ENCODE measurements around the gene GLP1R. TPM values are rescaled to one million over a fixed set of nuclear protein-coding genes. Genes with fewer than 3 reads are reported as not detected.
A peak's percentile ranks its signal among the peaks of the same experiment; 100 is the strongest.

The GLP1R gene
- total and polyA plus RNA-seq, 2 of the 13 experiments (the other 11 are each of a cell fraction or from before 2014, with no cell fraction given) = not detected

- peak; percentile 36 for TF ChIP-seq U2AF1 (optimal IDR thresholded peaks at IDR 0.05; ENCODE audit: low read depth, low read length)
- peak; percentile 98 for TF ChIP-seq POGK (CRISPR knock-in tag; conservative IDR thresholded peaks at IDR 0.05)
- peak; percentile 69 for TF ChIP-seq HDAC1 (CRISPR knock-in tag; IDR thresholded peaks at IDR 0.05)
- peak; percentile 94 for TF ChIP-seq ZNF775 (CRISPR knock-in tag; IDR thresholded peaks at IDR 0.05; ENCODE audit: borderline replicate concordance)
- peak; percentile 97 for TF ChIP-seq ZNF550 (CRISPR knock-in tag; IDR thresholded peaks at IDR 0.05; ENCODE audit: borderline replicate concordance)
- TF ChIP-seq TBX2 (CRISPR knock-in tag; IDR thresholded peaks at IDR 0.05; ENCODE audit: borderline replicate concordance) = peak; percentile 85
- no peak for TF ChIP-seq SMARCE1 (IDR thresholded peaks at IDR 0.05; ENCODE audit: borderline replicate concordance)
- TF ChIP-seq ZNF558 (CRISPR knock-in tag; IDR thresholded peaks at IDR 0.05; ENCODE audit: borderline replicate concordance) = peak; percentile 40; the same call in 1 of the 2 replicates
- TF ChIP-seq GLI4 (CRISPR knock-in tag; IDR thresholded peaks at IDR 0.05; ENCODE audit: borderline replicate concordance) = peak; percentile 95; the same call in 1 of the 2 replicates
- TF ChIP-seq YEATS2 (CRISPR knock-in tag; IDR thresholded peaks at IDR 0.05; ENCODE audit: borderline replicate concordance) = peak; percentile 84; the same call in 1 of the 2 replicates
- peak; percentile 92; the same call in 1 of the 2 replicates for TF ChIP-seq ZNF567 (CRISPR knock-in tag; IDR thresholded peaks at IDR 0.05; ENCODE audit: borderline replicate concordance)
- no peak for TF ChIP-seq PAF1 (CRISPR knock-in tag; IDR thresholded peaks at IDR 0.05)
- peak; percentile 89 for TF ChIP-seq KLF6 (CRISPR knock-in tag; IDR thresholded peaks at IDR 0.05)
- no peak for TF ChIP-seq SSRP1 (CRISPR knock-in tag; IDR thresholded peaks at IDR 0.05)
- no peak for TF ChIP-seq HDAC6 (IDR thresholded peaks at IDR 0.05; ENCODE audit: low read depth, low read length)
- no peak for TF ChIP-seq ZBTB21 (CRISPR knock-in tag; IDR thresholded peaks at IDR 0.05)
- 0 out of 4 replicates have a peak, but pooled peaks of 1 of the 2 experiments have one; percentile 38 for TF ChIP-seq EP300 (IDR thresholded peaks at IDR 0.05; ENCODE audit: low read depth in 2 of 2, low read length in 2 of 2)
- TF ChIP-seq EP300 (CRISPR knock-in tag; IDR thresholded peaks at IDR 0.05; ENCODE audit: borderline replicate concordance) = peak; percentile 42; the same call in 1 of the 2 replicates
- TF ChIP-seq ZNF660 (CRISPR knock-in tag; IDR thresholded peaks at IDR 0.05; ENCODE audit: borderline replicate concordance, low read depth) = no peak
- TF ChIP-seq NFYB (CRISPR knock-in tag; IDR thresholded peaks at IDR 0.05) = no peak
- peak; percentile 12; the same call in 1 of the 2 replicates for TF ChIP-seq ZKSCAN8 (CRISPR knock-in tag; IDR thresholded peaks at IDR 0.05; ENCODE audit: borderline replicate concordance)
- 0 out of 2 replicates have a peak, but pooled peaks have one; percentile 58 for TF ChIP-seq SIN3A (IDR thresholded peaks at IDR 0.05; ENCODE audit: borderline replicate concordance, low read depth, low read length)
- no peak for TF ChIP-seq ZC3H4 (CRISPR knock-in tag; IDR thresholded peaks at IDR 0.05; ENCODE audit: borderline replicate concordance)
Observed at GRCh38 chr6:39114704-39115599, 66.4 kb downstream of the GLP1R start, which contains the start of gene SAYSD1 (continued).
